SW480 (cell line): ENCODE data around the gene TRMT10C.
"Not testable (repeated sequence)": the region's sequence is repeated elsewhere in the genome, so short reads cannot be mapped to it uniquely, and the experiment has no call there.

Experiments
- DNase-seq: peaks from one replicate; pipeline ENCODE4 v3.0.0-alpha.2; 2016; ENCODE audit warnings: low spot score

TRMT10C gene

DNA sequence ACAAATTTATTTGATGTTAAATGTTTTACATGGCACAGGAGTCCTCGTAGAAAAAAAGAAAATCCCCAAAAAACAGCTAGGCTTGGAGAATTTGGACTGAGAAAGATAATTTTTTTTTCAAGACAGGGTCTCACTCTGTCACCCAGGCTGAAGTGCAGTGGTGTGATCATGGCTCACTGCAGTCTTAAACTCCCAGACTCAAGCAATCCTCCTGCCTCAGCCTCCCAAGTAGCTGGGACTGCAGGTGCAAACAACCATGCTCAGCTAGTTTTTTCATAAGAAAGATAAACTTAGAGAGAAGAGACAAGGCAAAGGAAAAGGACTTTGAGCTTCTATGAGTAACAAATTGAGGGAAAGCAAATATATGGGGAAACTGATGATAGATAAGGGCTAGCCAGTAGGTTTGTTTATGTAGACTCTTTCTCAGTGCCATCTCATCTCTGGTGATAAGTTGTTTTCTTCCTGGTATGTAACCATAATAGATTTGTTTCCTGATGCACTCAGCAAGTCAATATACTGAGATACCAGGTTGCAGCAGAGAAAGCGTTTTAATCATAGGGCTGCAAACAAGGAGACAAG, 13.1 kb upstream of the TRMT10C start:
- no peak for DNase-seq

DNA sequence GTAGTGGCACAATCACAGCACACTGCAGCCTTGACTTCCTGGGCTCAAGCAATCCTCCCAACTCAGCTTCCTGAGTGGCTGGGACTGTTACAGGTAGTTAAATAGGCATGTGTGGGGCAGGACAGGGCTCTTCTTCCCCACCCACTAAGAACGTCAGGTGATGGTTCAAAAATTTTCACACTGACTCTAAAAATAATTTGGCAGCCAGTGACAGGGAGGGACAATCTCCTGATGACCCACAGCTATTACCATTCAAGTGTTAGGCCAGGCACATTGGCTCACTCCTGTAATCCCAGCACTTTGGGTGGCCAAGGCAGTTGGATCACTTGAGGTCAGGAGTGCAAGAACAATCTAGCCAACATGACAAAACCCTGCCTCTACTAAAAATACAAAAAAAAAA, 12.2 kb upstream of the TRMT10C start:
- DNase-seq, result no peak

DNA sequence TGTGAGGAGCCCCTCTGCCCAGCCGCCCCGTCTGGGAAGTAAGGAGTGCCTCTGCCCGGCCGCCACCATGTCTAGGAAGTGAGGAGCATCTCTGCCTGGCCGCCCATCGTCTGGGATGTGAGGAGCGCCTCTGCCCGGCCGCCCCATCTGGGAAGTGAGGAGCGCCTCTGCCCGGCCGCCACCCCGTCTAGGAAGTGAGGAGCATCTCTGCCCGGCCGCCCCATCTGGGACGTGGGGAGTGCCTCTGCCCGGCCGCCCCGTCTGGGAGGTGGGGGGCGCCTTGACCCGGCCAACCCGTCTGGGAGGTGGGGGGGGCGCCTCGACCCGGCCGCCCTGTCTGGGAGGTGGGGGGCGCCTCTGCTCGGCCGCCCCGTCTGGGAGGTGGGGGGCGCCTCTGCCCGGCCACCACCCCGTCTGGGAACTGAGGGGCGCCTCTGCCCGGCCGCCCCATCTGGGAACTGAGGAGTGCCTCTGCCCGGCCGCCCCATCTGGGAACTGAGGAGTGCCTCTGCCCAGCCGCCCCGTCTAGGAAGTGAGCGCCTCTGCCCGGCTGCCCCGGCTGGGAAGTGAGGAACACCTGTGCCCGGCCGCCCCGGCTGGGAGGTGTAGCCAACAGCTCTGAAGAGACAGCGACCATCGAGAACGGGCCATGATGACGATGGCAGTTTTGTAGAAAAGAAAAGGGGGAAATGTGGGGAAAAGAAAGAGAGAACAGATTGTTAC, 10.1 kb upstream of the TRMT10C start:
- not testable (repeated sequence) for DNase-seq

DNA sequence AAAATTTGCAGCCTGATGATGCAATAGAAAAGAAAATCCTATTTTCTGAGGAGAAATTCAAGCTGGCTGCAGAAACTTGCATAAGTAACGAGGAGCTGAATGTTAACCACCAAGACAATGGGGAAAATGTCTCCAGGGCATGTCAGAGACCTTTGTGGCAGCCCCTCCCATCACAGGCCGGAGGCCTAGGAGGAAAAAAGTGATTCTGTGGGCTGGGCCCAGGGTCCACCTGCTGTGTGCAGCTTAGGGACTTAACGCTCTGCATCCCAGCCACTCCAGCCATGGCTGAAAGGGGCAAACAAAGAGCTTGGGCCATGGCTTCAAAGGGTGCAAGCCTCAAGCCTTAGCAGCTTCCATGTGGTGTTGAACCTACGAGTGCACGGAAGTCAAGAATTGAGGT, 8.3 kb upstream of the TRMT10C start:
- DNase-seq, result not testable (repeated sequence)

DNA sequence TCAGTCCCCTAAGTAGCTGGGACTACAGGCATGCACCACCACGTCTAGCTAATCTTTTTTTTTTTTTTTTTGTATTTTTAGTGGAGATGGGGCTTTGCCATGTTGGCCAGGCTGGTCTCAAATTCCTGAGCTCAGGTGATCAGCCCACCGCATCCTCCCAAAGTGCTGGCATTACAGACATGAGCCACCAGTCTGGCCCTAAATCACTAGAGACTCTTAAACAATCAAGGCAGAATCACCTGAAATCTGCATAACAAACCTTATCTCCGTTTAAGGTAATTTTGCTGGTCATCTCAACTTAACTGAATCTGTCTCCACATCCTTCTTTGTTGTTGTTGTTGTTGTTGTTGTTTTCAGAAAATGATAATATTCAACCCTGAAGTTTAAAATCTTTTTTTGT, 5.6 kb upstream of the TRMT10C start:
- no peak for DNase-seq

DNA sequence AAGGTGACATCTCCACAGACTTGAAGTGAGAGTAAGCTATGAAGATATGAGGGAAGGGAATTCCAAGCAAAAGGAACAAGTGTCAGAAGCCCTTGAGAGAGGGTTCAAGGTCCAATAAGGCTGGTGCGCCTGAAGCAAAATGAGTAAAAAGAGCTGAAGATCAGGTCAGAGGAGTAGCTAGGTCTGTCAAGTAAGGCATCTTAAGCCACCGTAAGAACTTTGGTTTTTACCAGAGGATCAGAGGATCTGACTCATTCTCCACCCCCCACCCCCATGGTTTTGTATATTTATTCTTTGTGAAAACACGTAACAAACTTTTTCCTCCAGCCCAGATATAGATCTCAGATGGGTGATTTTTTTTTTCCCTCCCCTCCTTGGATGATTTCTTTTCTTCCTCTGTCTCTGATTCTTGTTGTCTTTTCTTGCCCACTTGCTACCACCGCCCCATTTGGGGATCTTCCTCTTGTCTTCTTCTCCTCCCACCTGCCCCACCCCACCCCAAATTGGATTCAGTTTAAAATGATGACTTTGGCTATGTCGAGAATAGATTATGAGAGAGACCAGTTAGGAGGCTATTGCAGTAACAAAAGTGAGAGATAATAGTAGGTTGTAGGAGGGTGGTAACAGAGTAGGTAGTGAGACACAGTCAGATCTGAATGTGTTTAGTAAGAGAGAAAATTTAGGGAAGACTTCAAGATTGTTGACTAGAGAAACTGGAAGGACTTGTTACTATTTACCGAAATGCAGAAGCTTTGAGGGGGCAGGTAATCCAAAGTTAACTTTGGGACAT, 6.1 kb downstream of the TRMT10C start:
- DNase-seq, result no peak

DNA sequence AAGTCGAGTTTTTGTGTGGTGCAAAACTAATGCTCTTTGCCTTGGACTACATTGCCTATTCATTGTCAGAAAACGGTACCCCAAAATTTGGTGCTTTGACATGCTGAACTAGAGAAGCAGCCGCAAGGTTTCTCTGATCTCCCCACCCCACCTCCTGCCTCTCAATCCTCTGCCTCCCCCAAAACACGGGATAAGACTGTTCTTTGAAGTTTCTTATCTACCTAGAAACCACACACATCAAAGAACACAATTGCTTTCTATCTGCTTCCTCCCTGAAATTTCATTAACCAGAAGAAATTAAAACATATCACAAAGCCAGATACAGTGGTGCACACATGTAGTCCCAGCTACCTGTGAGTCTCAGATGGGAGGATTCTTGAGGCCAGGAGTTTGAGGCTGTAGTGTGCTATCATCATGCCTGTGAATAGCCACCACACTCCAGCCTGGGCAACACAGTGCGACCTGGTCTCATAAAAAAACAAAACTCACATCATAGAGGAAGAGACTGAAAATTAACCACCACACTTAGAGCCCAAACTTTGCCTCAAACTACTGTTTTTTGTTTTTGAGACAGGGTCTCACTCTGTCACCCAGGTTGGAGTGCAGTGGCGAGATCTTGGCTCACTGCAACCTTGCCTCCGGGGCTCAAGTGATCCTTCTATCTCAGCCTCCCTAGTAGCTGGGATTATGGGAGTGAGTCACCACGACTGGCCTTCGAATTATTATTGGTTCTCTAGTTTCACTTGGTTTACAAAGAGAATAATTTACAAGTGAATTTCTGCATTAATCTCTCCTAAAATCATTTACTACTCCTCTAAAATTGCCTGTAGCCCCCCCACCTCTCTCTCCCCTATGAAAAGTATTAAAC, 9.6 kb downstream of the TRMT10C start:
- peak; percentile 28 for DNase-seq

DNA sequence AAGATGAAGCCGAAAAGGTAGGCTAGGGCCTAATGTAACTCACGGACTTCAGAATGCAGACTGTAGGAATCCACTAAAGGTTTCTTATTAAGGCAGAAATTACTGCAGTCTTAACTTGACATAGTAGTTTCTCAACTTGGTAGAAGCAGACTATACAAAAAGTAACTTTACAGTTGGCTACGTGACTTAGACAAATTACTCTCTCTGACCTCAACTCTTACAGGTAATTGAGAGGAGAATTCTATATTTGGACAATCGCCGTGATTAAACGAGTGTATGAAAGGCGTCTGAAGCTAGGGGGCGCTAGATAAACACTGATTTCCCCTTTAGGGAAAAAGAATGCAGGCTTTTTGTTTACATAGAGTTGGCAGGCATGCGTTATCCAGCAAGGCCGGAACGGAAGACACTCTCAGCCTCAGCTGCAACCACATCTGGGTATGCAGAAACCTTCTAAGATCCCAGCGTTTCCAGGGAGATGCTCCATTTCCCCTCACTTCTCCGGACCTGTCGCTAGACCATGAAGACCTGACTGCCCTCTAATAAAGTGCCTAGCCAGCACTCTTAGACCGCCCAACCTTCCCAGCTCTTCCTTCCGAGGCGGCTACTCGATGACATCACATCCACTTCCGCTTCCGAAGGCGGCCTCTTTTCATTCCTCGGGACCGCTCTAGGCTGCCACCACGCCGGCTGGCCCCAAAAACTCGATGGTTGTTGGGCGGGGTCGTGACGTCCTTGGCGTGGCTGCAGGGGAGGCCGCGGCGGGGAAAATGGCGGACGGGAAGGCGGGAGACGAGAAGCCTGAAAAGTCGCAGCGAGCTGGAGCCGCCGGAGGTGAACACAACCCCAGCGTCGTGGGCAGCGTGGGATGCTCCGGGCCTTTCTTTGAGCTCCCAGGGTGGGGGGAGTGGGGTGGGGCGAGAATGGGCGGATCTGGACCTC, 12.1 kb downstream of the TRMT10C start, which contains the start of gene PCNP:
PCNP (plus strand) TSS at position 732 of the 939 bp plus-strand sequence; CDS start at position 768, 36 bp downstream.
- peak; percentile 98 for DNase-seq

DNA sequence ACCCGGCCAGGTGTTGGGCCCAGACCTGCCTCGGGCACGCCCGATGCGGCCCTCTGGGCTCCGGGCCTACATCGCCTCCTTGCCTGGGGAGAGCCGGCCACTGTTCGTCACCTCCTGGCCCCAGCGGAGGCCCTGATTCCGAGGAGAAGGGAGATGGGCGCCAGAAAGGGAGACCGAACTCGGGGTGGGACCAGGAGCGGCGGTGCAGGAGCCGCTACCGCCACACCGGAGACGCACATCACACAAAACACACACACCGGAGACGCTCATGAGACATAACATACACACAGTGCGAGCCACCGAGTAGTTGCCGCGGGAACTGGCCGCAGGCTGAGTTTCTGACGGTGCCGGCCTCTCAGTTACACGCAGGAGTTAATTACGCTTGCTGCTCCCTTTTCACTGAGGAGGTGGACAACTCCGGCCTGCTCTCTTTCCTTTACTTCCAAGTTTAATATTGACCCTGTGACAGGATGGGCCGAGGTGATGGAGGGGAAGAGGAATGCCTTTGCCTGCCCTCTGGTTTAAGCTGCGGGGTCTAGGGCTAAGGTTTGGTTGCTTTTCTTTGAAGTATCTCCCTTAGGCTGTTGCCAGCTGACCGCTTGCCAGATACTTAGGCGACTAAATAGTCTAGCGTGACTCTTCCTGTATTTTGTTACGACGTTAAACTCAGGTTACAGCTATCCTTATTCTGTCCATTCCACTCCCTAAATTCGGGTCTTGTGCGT, 12.9 kb downstream of the TRMT10C start:
- peak; percentile 67 for DNase-seq

DNA sequence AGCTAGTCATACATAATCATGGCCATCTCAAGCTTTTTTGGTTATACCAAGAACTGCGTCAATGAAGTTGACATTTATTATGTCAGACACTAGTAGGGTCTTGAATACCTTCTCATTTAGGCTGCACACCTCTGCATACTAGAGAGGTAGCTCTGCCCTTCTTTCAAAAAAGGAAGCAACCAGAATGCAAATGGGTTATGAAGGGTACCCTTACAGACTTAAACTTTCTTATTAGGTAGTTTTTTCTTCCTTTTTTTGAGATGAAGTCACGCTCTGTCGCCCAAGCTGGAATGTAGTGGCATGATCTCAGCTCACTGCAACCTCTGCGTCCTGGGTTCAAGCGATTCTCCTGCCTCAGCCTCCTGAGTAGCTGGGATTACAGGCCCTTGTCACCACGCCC, 15.6 kb downstream of the TRMT10C start:
- no peak for DNase-seq

DNA sequence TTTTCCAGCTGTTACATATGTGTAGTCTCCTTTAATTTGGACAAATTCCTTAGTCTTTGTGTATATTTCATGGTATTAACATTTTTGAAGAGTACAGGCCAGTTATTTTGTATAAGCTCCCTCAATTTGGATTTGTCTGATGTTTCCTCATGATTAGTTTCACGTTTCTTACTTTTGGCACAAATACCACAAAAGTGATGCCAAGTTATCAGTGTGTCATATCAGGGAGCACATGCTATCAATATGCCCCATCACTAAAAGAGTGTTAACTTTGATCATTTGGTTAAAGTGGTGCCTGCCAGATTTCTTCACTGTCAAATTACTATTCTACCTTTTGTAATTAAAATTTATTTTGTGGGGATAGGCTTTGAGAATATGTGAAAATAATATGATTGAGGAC, 26.9 kb downstream of the TRMT10C start:
- no peak for DNase-seq

DNA sequence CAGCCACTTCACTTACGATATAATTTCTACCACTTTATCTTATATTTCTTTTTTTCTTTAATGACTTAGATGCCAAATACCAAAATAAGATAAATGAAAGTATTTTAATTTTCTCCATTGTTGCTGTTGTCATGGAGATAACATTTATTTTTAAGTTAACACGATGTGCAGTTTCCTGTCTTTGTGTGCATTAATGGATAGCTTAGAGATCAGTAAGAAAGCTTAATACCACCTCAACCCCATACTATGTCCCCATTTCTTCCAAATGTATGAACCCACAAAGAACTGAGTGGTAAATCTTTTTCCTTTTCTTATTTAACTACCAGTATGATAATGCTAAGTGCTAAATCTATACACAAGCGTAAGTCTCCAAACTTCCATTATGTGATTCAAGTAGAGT, 29.4 kb downstream of the TRMT10C start:
- DNase-seq, result no peak

DNA sequence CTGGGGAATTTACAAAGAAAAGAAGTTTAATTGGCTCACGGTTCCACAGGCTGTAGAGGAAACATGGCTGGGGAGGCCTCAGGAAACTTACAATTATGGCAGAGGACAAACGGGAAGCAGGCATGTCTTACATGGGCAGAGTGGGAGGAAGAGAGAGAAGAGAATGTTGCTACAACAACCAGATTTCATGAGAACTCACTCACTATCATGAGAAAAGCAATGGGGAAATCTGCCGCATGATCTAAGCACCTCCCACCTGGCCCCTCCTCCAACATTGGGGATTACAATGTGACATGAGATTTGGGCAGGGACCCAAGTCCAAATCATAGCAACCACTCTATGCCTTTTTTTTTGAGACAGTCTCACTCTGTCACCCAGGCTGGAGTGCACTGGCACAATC, 41.1 kb downstream of the TRMT10C start:
- no peak for DNase-seq

DNA sequence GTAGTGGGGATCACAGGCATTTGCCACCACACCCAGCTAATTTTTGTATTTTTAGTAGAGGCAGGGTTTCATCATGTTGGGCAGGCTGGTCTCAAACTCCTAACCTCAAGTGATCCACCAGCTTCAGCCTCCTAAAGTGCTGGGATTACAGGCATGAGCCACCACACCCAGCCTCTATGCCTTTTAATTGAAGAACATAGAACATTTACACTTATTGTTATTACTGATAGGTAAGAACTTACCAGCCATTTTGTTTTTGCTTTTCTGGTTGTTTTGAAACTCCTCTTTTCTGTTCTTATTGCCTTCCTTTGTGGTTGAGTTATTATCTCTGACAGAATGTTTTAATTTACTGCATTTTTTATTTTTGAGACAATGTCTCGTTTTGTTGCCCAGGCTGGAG, 41.5 kb downstream of the TRMT10C start:
- DNase-seq, result no peak

DNA sequence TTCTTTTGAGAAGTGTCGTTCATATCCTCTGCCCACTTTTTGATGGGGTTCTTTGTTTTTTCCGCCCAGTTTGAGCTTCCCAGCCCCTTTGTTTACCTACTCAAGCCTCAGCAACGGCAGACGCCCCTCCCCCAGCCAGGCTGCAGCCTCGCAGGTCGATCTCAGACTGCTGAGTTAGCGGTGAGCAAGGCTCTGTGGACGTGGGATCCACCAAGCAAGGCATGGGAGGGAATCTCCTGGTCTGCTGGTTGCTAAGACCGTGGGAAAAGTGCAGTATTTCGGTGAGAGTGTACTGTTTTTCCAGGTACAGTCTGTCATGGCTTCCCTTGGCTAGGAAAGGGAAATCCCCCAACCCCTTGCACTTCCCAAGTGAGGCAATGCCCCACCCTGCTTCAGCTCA, 43.7 kb downstream of the TRMT10C start:
- DNase-seq, result not testable (repeated sequence)

DNA sequence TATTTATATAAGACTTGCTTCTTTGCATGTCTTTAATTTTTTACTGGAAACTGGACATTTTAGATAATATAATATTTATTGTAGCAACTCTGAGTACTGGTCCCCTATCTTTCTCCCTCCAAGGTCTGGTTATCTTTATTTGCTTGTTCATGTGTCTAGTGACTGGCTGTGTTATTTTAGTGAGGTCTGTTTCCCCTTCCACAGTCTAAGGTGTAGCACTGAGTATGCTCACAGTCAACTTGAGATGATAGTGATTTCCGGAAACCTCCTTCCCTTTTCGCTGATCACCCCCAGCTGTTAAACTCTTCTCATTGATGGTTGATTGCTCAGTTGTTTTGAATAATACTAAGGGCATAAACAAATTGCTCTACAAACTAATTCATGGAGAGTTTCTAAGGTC, 49.4 kb downstream of the TRMT10C start:
- no peak for DNase-seq

DNA sequence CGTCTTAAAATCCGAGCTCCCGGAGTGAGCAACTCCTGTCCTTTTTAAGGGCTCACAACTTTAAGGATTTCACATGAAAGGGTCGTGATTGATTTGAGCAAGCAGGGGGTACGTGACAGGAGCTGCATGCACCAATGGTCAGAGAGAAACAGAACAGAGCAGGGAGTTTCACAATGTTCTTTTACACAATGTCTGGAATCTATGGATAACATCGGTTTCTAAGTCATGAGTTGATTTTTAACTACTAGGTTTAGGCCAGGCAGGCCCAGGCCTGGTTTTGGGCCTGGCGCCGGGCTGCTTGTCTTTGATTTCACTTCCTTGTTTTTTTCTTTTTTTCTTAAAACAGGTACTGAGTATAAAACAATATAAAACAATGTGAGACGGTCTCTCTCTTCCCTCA, 51.3 kb downstream of the TRMT10C start:
- not testable (repeated sequence) for DNase-seq

DNA sequence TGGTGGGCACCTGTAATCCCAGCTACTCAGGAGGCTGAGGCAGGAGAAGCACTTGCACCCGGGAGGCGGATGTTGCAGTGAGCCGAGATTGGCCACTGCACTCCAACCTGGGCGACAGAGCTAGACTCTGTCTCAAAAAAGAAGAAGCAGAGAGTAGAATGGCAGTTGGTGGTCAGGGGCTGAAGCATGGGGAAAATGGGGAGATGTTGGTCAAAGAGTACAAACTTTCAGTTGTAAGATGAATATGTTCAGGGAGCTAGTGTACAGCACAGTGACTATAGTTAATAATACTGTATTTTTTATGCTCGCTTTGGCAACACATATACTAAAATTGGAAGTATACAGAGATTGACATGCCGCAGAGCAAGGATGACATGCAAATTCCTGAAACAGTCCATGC, 53.9 kb downstream of the TRMT10C start:
- DNase-seq, result no peak
